H9 (cell line): ENCODE measurements around the gene TMEM154. TPM values are rescaled to one million over a fixed set of nuclear protein-coding genes. Genes with fewer than 3 reads are reported as not detected.
A peak's percentile ranks its signal among the peaks of the same experiment; 100 is the strongest.

ENCODE experiments used
- DNase-seq: peaks from one replicate; pipeline ENCODE4 v3.0.0-alpha.2; 2017
- H2AFZ ChIP-seq: one replicate; pipeline ENCODE4 v1.6.1; 2013; ENCODE audit warnings: mild to moderate bottlenecking, low read length, control low read depth, moderate library complexity
- H2AK5ac ChIP-seq: 2 replicates; pipeline ENCODE4 v1.6.1; 2013; ENCODE audit warnings: low read length, control low read depth, mixed read lengths; ENCODE audit not compliant: insufficient read length
- H2BK120ac ChIP-seq: one replicate; pipeline ENCODE4 v1.6.1; 2013; ENCODE audit warnings: low read depth, mild to moderate bottlenecking, low read length, control low read depth, inconsistent platforms; ENCODE audit not compliant: poor library complexity, severe bottlenecking
- H2BK12ac ChIP-seq: 2 replicates; pipeline ENCODE4 v1.6.1; 2013; ENCODE audit warnings: low read length, control low read depth, mixed read lengths, low read depth; ENCODE audit not compliant: insufficient read length
- H2BK15ac ChIP-seq: 2 replicates; pipeline ENCODE4 v1.6.1; 2013; ENCODE audit warnings: low read depth, low read length, control low read depth
- H2BK20ac ChIP-seq: one replicate; pipeline ENCODE4 v1.6.1; 2013; ENCODE audit warnings: low read depth, mild to moderate bottlenecking, low read length, control low read depth, inconsistent platforms; ENCODE audit not compliant: poor library complexity, severe bottlenecking
- H2BK5ac ChIP-seq: 2 replicates; pipeline ENCODE4 v1.6.1; 2013; ENCODE audit warnings: low read length, control low read depth, mixed read lengths; ENCODE audit not compliant: insufficient read length
- H3K14ac ChIP-seq: 2 replicates; pipeline ENCODE4 v1.6.1; 2013; ENCODE audit warnings: low read length, control low read depth; ENCODE audit not compliant: insufficient read depth
- H3K18ac ChIP-seq: 2 replicates; pipeline ENCODE4 v1.6.1; 2013; ENCODE audit warnings: low read depth, mild to moderate bottlenecking, mixed read lengths, low read length, control low read depth; ENCODE audit not compliant: insufficient read length
- H3K23ac ChIP-seq: 2 replicates; pipeline ENCODE4 v1.6.1; 2013; ENCODE audit warnings: low read length, control low read depth, mixed read lengths, low read depth; ENCODE audit not compliant: insufficient read length
- H3K23me2 ChIP-seq: 2 replicates; pipeline ENCODE4 v1.6.1; 2013; ENCODE audit warnings: low read depth, mild to moderate bottlenecking, mixed read lengths, low read length, control low read depth; ENCODE audit not compliant: insufficient read length, poor library complexity, severe bottlenecking
- H3K27ac ChIP-seq: 2 replicates; pipeline ENCODE4 v1.5.1; 2013; ENCODE audit warnings: low read length, control low read depth, mixed read lengths, low read depth; ENCODE audit not compliant: insufficient read length
- H3K27me3 ChIP-seq: 2 replicates; pipeline ENCODE4 v1.6.1; 2013; ENCODE audit warnings: low read length, control low read depth, inconsistent platforms; ENCODE audit not compliant: insufficient read depth
- H3K4ac ChIP-seq: 2 replicates; pipeline ENCODE4 v1.6.1; 2013; ENCODE audit warnings: low read depth, mild to moderate bottlenecking, control low read depth, inconsistent platforms, low read length, moderate library complexity
- H3K4me1 ChIP-seq: 2 replicates; pipeline ENCODE4 v1.6.1; 2013; ENCODE audit warnings: low read length, control low read depth, inconsistent platforms; ENCODE audit not compliant: insufficient read depth
- H3K4me2 ChIP-seq: 2 replicates; pipeline ENCODE4 v1.6.1; 2013; ENCODE audit warnings: low read length, control low read depth, mixed read lengths; ENCODE audit not compliant: insufficient read length, insufficient read depth
- H3K56ac ChIP-seq: 2 replicates; pipeline ENCODE4 v1.6.1; 2013; ENCODE audit warnings: low read depth, mild to moderate bottlenecking, mixed read lengths, low read length, control low read depth; ENCODE audit not compliant: insufficient read length
- H3K79me1 ChIP-seq: 2 replicates; pipeline ENCODE4 v1.6.1; 2013; ENCODE audit warnings: low read depth, mild to moderate bottlenecking, moderate library complexity, low read length, control low read depth, inconsistent platforms; ENCODE audit not compliant: insufficient read depth, poor library complexity, severe bottlenecking
- H3K79me2 ChIP-seq: 2 replicates; pipeline ENCODE4 v1.6.1; 2013; ENCODE audit warnings: low read length, control low read depth, inconsistent platforms; ENCODE audit not compliant: insufficient read depth
- H3K9ac ChIP-seq: 2 replicates; pipeline ENCODE4 v1.6.1; 2013; ENCODE audit warnings: low read length, control low read depth, mixed read lengths; ENCODE audit not compliant: insufficient read length; ENCODE audit errors: extremely low read depth
- H3K9me3 ChIP-seq: one replicate; pipeline ENCODE4 v1.6.1; 2013; ENCODE audit warnings: low read depth, low read length, inconsistent platforms; ENCODE audit not compliant: control insufficient read depth
- H3T11ph ChIP-seq: one replicate; pipeline ENCODE4 v1.6.1; 2013; ENCODE audit warnings: mild to moderate bottlenecking, low read length, control low read depth, inconsistent platforms
- H4K20me1 ChIP-seq: one replicate; pipeline ENCODE4 v1.6.1; 2013; ENCODE audit not compliant: control insufficient read depth, insufficient read length, insufficient read depth
- H4K5ac ChIP-seq: 2 replicates; pipeline ENCODE4 v1.6.1; 2013; ENCODE audit warnings: low read depth, mild to moderate bottlenecking, mixed read lengths, low read length, control low read depth; ENCODE audit not compliant: insufficient read length
- H4K8ac ChIP-seq: replicated peaks from 2 replicates; pipeline ENCODE4 v1.6.1; 2013; ENCODE audit warnings: low read length, control low read depth, mixed read lengths, low read depth; ENCODE audit not compliant: insufficient read length
- H4K91ac ChIP-seq: 2 replicates; pipeline ENCODE4 v1.6.1; 2013; ENCODE audit warnings: low read depth, mild to moderate bottlenecking, moderate library complexity, mixed read lengths, low read length, control low read depth; ENCODE audit not compliant: insufficient read length
- H3K27ac Mint-ChIP-seq, 3 experiments: 2 replicates in 2 of 3; 3 replicates in 1 of 3; pipeline ENCODE4 v1.8.0; 2020 to 2021; ENCODE audit warnings: mixed read lengths in 3 of 3, mild to moderate bottlenecking in 1 of 3, moderate library complexity in 1 of 3
- H3K27me3 Mint-ChIP-seq: 2 replicates; pipeline ENCODE4 v1.8.0; 2021; ENCODE audit warnings: low read depth, mild to moderate bottlenecking, moderate library complexity, mixed read lengths
- H3K36me3 Mint-ChIP-seq, 3 experiments: 2 replicates in 2 of 3; 3 replicates in 1 of 3; pipeline ENCODE4 v1.8.0; 2020 to 2021; ENCODE audit warnings: low read depth in 3 of 3, mixed read lengths in 3 of 3; ENCODE audit not compliant: insufficient read depth in 1 of 3
- H3K4me1 Mint-ChIP-seq, 2 experiments: 2 replicates each; pipeline ENCODE4 v1.8.0; 2020; ENCODE audit warnings: mixed read lengths in 2 of 2
- H3K4me3 Mint-ChIP-seq, 2 experiments: 2 replicates in 1 of 2; 3 replicates in 1 of 2; pipeline ENCODE4 v1.8.0; 2020 to 2021; ENCODE audit warnings: mild to moderate bottlenecking in 2 of 2, mixed read lengths in 2 of 2, moderate library complexity in 1 of 2
- H3K9me3 Mint-ChIP-seq, 2 experiments: 2 replicates in 1 of 2; 3 replicates in 1 of 2; pipeline ENCODE4 v1.8.0; 2020; ENCODE audit warnings: mild to moderate bottlenecking in 2 of 2, mixed read lengths in 2 of 2, moderate library complexity in 1 of 2
- WGBS: extraction: QIAGEN DNeasy Blood & Tissue Kit; methylation state at CpG from one replicate; pipeline ENCODE4 v1.1.7; 2013; ENCODE audit warnings: missing lambda C conversion rate, low lambda C conversion rate, mixed read lengths; ENCODE audit not compliant: insufficient read length; ENCODE audit errors: extremely low coverage; 5-methylcytosine and 5-hydroxymethylcytosine counted together
- total RNA-seq: library from RNA; stranded (reverse); gene quantifications from 2 replicates; pipeline ENCODE4 v1.2.1, GENCODE V29; 2021
- TF ChIP-seq, protein P1 (sequence below): fragments of 200-600 bp; sonication (generic); conservative IDR thresholded peaks from 3 replicates; pipeline ENCODE4 v1.8.0; 2021; ENCODE audit warnings: antibody characterized with exemption, mild to moderate bottlenecking

The TMEM154 gene
- total RNA-seq, 1 experiment from 2014 or later: 1.7 TPM

GRCh38 chr4:152668338-152668964 lies 11.3 kb downstream of the TMEM154 start:
- H3K9me3 ChIP-seq: no peaks in the 10 kb centered on the region
- no peak overlapping the region; the same call in 1 of the 2 replicates for H3K14ac ChIP-seq
- peaks cover 12 to 17% of the 10 kb centered on the region in 2 experiments for H3K4me1 Mint-ChIP-seq
- H3K36me3 Mint-ChIP-seq: no peaks in the 10 kb centered on the region
- no peak overlapping the region for H4K91ac ChIP-seq
- H4K5ac ChIP-seq: no peak overlapping the region
- H3K4me1 ChIP-seq: peaks cover 5% of the 10 kb centered on the region; the same call in 1 of the 2 replicates
- H2BK120ac ChIP-seq: no peak overlapping the region
- no peak overlapping the region for H2BK12ac ChIP-seq
- no peak overlapping the region for H3K23ac ChIP-seq
- H3K27me3 Mint-ChIP-seq: no peaks in the 10 kb centered on the region
- no peak overlapping the region; a peak in 1 of 5 replicates for H3K4me3 Mint-ChIP-seq
- no peak overlapping the region for H2BK5ac ChIP-seq
- no peak overlapping the region for H2AK5ac ChIP-seq
- TF ChIP-seq, protein P1, sequence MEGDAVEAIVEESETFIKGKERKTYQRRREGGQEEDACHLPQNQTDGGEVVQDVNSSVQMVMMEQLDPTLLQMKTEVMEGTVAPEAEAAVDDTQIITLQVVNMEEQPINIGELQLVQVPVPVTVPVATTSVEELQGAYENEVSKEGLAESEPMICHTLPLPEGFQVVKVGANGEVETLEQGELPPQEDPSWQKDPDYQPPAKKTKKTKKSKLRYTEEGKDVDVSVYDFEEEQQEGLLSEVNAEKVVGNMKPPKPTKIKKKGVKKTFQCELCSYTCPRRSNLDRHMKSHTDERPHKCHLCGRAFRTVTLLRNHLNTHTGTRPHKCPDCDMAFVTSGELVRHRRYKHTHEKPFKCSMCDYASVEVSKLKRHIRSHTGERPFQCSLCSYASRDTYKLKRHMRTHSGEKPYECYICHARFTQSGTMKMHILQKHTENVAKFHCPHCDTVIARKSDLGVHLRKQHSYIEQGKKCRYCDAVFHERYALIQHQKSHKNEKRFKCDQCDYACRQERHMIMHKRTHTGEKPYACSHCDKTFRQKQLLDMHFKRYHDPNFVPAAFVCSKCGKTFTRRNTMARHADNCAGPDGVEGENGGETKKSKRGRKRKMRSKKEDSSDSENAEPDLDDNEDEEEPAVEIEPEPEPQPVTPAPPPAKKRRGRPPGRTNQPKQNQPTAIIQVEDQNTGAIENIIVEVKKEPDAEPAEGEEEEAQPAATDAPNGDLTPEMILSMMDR: no peak
- DNase-seq: no peak
- H3K27ac ChIP-seq: no peak overlapping the region
- H4K8ac ChIP-seq: no peak overlapping the region
- no peak overlapping the region for H3K56ac ChIP-seq
- H3T11ph ChIP-seq: no peak overlapping the region
- no peak overlapping the region for H2BK20ac ChIP-seq
- H2BK15ac ChIP-seq: no peak overlapping the region
- H3K27ac Mint-ChIP-seq: peak overlapping the region; percentile 24 to 36 (median 30); a peak in 3 of 7 replicates
- no peak overlapping the region for H2AFZ ChIP-seq
- no peak overlapping the region for H3K9ac ChIP-seq
- no peaks in the 10 kb centered on the region for H3K79me2 ChIP-seq
- no peak overlapping the region for H3K18ac ChIP-seq
- no CpG with 5 or more reads among the region's 11 CpGs for WGBS
- no peaks in the 10 kb centered on the region for H3K23me2 ChIP-seq
- H3K9me3 Mint-ChIP-seq: no peaks in the 10 kb centered on the region
- no peak overlapping the region for H3K4ac ChIP-seq
- H4K20me1 ChIP-seq: no peaks in the 10 kb centered on the region
- no peaks in the 10 kb centered on the region for H3K79me1 ChIP-seq
- no peaks in the 10 kb centered on the region for H3K27me3 ChIP-seq
- H3K4me2 ChIP-seq: no peak overlapping the region
